ENCODE results near the gene HS2ST1.

DNA sequence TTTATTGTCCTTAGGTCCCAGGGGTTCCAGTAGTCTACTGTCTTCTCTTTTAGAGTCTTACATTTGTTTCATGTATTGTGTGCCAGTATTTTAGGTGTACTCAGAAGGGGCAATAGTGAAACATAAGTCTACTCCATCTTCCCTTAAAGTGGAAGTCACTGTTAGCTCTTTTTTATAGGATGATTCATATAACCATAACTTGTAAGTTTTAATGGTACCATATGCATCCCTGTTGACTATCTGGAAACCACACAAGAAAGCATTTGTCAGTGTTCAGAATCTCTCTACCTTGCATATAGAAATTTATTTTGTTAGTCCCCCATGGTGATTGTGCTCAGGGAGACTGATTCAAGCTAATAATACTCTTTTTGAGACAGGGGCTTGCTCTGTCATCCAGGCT is 149.9 kb downstream of the HS2ST1 start:
- TF ChIP-seq GATA2 (IDR thresholded peaks at IDR 0.05; ENCODE audit: low read depth, low read length) (no peak), GATA3 (IDR thresholded peaks at IDR 0.05; ENCODE audit: low read depth, low read length) (no peak)
